GM12878 (cell line): ENCODE results near the gene MDM1. TPM values are rescaled to one million over a fixed set of nuclear protein-coding genes. Genes with fewer than 3 reads are reported as not detected.

ENCODE experiments used
- ATAC-seq: fragments of 200-7000 bp; cut with Tn5 transposase; 3 replicates; pipeline ENCODE4 v1.9.1; 2020; ENCODE audit warnings: mild to moderate bottlenecking, moderate library complexity
- BruUV-seq: library from RNA; stranded (reverse); fragments of 400-500 nt; replicated peaks from 2 replicates; lab custom pipeline; 2021; lab: Mats Ljungman, UMichigan
- CTCF ChIA-PET: fragments of 300-600 bp; sonication (Branson Sonifier 250); formaldehyde crosslinking; extraction: SDS; loops from one replicate; lab custom pipeline; 2021; ENCODE audit warnings: inconsistent platforms; lab: Yijun Ruan, JAX
- POLR2A ChIA-PET: fragments of 350-600 bp; formaldehyde crosslinking; extraction: SDS; loops from one replicate; lab custom pipeline; 2021; ENCODE audit warnings: inconsistent platforms; lab: Charles Lee
- RAD21 ChIA-PET: fragments of 300-600 bp; sonication (Branson Sonifier 250); formaldehyde crosslinking; loops from one replicate; lab custom pipeline; 2023; ENCODE audit warnings: antibody characterized with exemption; ENCODE audit not compliant: unreplicated experiment; lab: Charles Lee
- SMC1A ChIA-PET: fragments of 300-600 bp; sonication (Branson Sonifier 250); formaldehyde crosslinking; loops from one replicate; lab custom pipeline; 2023; ENCODE audit not compliant: unreplicated experiment, uncharacterized antibody; lab: Charles Lee
- DNase-seq: peaks from one replicate; pipeline ENCODE4 v3.0.0-alpha.2; 2011; ENCODE audit warnings: low read depth, low spot score
- FAIRE-seq: peaks from 3 replicates; lab custom pipeline; 2011; peaks lifted over from hg19 to GRCh38; lab: Jason Lieb, UNC
- H2AFZ ChIP-seq: 2 replicates; pipeline ENCODE4 v1.6.0; 2011; ENCODE audit warnings: low read depth, low read length, control low read depth; ENCODE audit not compliant: control insufficient read depth
- H3K27ac ChIP-seq: 2 replicates; pipeline ENCODE4 v1.5.1; 2011; ENCODE audit warnings: control low read depth; ENCODE audit not compliant: control insufficient read depth, insufficient read depth
- H3K27me3 ChIP-seq, 2 experiments: replicated peaks in 1 of 2; 2 replicates each; pipeline versions ENCODE4 v1.6.0 to v1.6.1; 2011; ENCODE audit warnings: low read length in 1 of 2; ENCODE audit not compliant: control insufficient read depth in 2 of 2, insufficient read depth in 2 of 2
- H3K36me3 ChIP-seq, 2 experiments: 2 replicates each; pipeline ENCODE4 v1.5.1; 2011; ENCODE audit warnings: low read length in 1 of 2; ENCODE audit not compliant: control insufficient read depth in 2 of 2, insufficient read depth in 2 of 2
- H3K4me1 ChIP-seq: 2 replicates; pipeline ENCODE4 v1.6.1; 2011; ENCODE audit warnings: mild to moderate bottlenecking, low read length, moderate library complexity, mixed read lengths; ENCODE audit not compliant: control insufficient read depth, insufficient read depth
- H3K4me2 ChIP-seq: 2 replicates; pipeline ENCODE4 v1.6.0; 2011; ENCODE audit warnings: control low read depth; ENCODE audit not compliant: control insufficient read depth, insufficient read depth
- H3K4me3 ChIP-seq: fragments of 200-600 bp; sonication (generic); 2 replicates; pipeline ENCODE4 v1.5.1; 2016
- H3K79me2 ChIP-seq: 2 replicates; pipeline ENCODE4 v1.6.0; 2011; ENCODE audit warnings: low read length; ENCODE audit not compliant: control insufficient read depth, insufficient read depth
- H3K9ac ChIP-seq: 2 replicates; pipeline ENCODE4 v1.8.0; 2011; ENCODE audit warnings: low read length, control low read depth, mixed read lengths; ENCODE audit not compliant: control insufficient read depth, insufficient read depth
- H3K9me3 ChIP-seq: replicated peaks from 3 replicates; pipeline ENCODE4 v1.5.1; 2011; ENCODE audit warnings: mild to moderate bottlenecking, low read length; ENCODE audit not compliant: control insufficient read depth, insufficient read depth
- H4K20me1 ChIP-seq: 2 replicates; pipeline ENCODE4 v1.6.0; 2011; ENCODE audit not compliant: control insufficient read depth, insufficient read depth
- BHLHE40 ChIP-seq, 2 experiments: fragments of 450-650 bp in 1 of 2; IDR thresholded peaks; 2 replicates each; pipeline ENCODE4 v1.6.1; 2011 to 2017; ENCODE audit warnings: low read depth in 2 of 2, borderline replicate concordance in 1 of 2, improper control_type of control experiment in 1 of 2, low read length in 1 of 2, mild to moderate bottlenecking in 1 of 2
- BMI1 ChIP-seq: fragments of 450-650 bp; IDR thresholded peaks from 2 replicates; pipeline ENCODE4 v1.6.1; 2016; ENCODE audit warnings: mild to moderate bottlenecking, moderate library complexity, borderline replicate concordance
- CBX3 ChIP-seq: fragments of 200-600 bp; sonication (generic); IDR thresholded peaks from 2 replicates; pipeline ENCODE4 v1.6.1; 2016; ENCODE audit warnings: low read depth, borderline replicate concordance
- DPF2 ChIP-seq: fragments of 450-650 bp; IDR thresholded peaks from 2 replicates; pipeline ENCODE4 v1.6.1; 2017; ENCODE audit warnings: mild to moderate bottlenecking
- GABPA ChIP-seq: IDR thresholded peaks from 2 replicates; pipeline ENCODE4 v1.6.1; 2014; ENCODE audit warnings: antibody characterized with exemption, low read depth, mild to moderate bottlenecking, inconsistent platforms
- NR2C1 ChIP-seq: fragments of 450-650 bp; IDR thresholded peaks from 2 replicates; pipeline ENCODE4 v1.6.1; 2017; ENCODE audit warnings: antibody characterized with exemption, mild to moderate bottlenecking, moderate library complexity
- SP1 ChIP-seq: IDR thresholded peaks from one replicate; pipeline ENCODE4 v1.6.1; 2011; ENCODE audit warnings: low read depth, low read length
- STAT1 ChIP-seq: fragments of 450-650 bp; conservative IDR thresholded peaks from 2 replicates; pipeline ENCODE4 v1.6.1; 2014; ENCODE audit warnings: antibody characterized with exemption, mild to moderate bottlenecking
- YBX1 ChIP-seq: fragments of 450-650 bp; IDR thresholded peaks from 2 replicates; pipeline ENCODE4 v1.6.1; 2016; ENCODE audit warnings: antibody characterized with exemption
- WGBS: methylation state at CpG from one replicate; pipeline ENCODE4 v1.1.6; 2016; ENCODE audit warnings: low lambda C conversion rate; ENCODE audit not compliant: insufficient replicate concordance, insufficient coverage; ENCODE audit errors: missing lambda C conversion rate; 5-methylcytosine and 5-hydroxymethylcytosine counted together
- in situ Hi-C: fragments of 300-500 bp; cut with MboI; formaldehyde crosslinking; loops from 9 replicates; pipeline ENCODE4 v1.14.3; 2018; ENCODE audit warnings: mixed read lengths
- intact Hi-C: fragments of 100-400 bp; cut with micrococcal nuclease; formaldehyde crosslinking; loops from one replicate; pipeline ENCODE4 v1.14.2; 2022; ENCODE audit not compliant: unreplicated experiment
- polyA plus RNA-seq, 11 experiments: library from polyadenylated mRNA; depleted of rRNA in 4 of 11; unstranded in 6 of 11; stranded (reverse) in 5 of 11; fragments of >200 nt; fragmentation: Nextera tagmentation in 4 of 11; fragmentation: Illumina TruSeq in 1 of 11; extraction: Ambion mirVana in 4 of 11; extraction: Trizol in 1 of 11; gene quantifications; 1 replicate in 1 of 11; 2 replicates in 10 of 11; pipeline versions ENCODE4 v1.2.1 to v1.2.3, GENCODE V29; 2011 to 2016; ENCODE audit warnings: inconsistent platforms in 2 of 11, missing spikeins in 2 of 11, low read depth in 1 of 11
- total RNA-seq, 4 experiments: library from RNA; depleted of rRNA in 3 of 4; stranded (reverse); fragments of >200 nt in 3 of 4; fragmentation: Illumina TruSeq in 1 of 4; extraction: Trizol in 1 of 4; gene quantifications; 2 replicates each; pipeline versions ENCODE4 v1.2.1 to v1.2.3, GENCODE V29; 2013 to 2021
- TF ChIP-seq, protein P1 (sequence below): fragments of 450-650 bp; IDR thresholded peaks from 2 replicates; pipeline ENCODE4 v1.6.1; 2017; ENCODE audit warnings: antibody characterized with exemption, mild to moderate bottlenecking, moderate library complexity
- TF ChIP-seq, protein P2 (sequence below): IDR thresholded peaks from 2 replicates; pipeline ENCODE4 v1.6.1; 2012; ENCODE audit warnings: low read depth, low read length, improper control_type of control experiment
- TF ChIP-seq, protein P3 (sequence below): IDR thresholded peaks from 2 replicates; pipeline ENCODE4 v1.6.1; 2012; ENCODE audit warnings: low read length, inconsistent platforms
- TF ChIP-seq, protein P4 (sequence below): fragments of 150-350 bp; IDR thresholded peaks from 2 replicates; pipeline ENCODE4 v1.6.1; 2016; ENCODE audit warnings: low read depth, low read length

The MDM1 gene
- total and polyA plus RNA-seq, 10 of the 15 experiments (the other 5 are each of a cell fraction or from before 2014, with no cell fraction given) = 10.1 to 25.3 (median 16.5) TPM

DNA sequence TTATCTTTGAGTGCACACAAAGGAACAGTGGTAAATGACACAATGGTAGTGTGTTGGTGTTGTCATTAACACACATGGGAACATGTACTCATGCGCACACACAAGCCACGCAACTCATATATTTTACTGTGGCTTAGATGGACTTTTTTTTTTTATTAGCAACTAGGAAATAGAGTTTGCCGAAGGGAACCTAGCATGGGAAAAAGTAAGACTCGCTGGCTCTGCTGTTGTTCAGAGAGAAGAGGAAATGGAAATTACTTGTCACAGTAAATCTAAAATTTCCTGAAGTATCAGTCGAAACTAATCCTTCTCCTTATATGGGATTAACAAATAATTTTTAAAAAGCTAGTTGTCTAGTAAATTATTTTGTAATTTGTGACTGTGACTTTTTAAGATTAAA lies 45.1 kb downstream of the MDM1 start (continued):
- TF ChIP-seq, protein P1, sequence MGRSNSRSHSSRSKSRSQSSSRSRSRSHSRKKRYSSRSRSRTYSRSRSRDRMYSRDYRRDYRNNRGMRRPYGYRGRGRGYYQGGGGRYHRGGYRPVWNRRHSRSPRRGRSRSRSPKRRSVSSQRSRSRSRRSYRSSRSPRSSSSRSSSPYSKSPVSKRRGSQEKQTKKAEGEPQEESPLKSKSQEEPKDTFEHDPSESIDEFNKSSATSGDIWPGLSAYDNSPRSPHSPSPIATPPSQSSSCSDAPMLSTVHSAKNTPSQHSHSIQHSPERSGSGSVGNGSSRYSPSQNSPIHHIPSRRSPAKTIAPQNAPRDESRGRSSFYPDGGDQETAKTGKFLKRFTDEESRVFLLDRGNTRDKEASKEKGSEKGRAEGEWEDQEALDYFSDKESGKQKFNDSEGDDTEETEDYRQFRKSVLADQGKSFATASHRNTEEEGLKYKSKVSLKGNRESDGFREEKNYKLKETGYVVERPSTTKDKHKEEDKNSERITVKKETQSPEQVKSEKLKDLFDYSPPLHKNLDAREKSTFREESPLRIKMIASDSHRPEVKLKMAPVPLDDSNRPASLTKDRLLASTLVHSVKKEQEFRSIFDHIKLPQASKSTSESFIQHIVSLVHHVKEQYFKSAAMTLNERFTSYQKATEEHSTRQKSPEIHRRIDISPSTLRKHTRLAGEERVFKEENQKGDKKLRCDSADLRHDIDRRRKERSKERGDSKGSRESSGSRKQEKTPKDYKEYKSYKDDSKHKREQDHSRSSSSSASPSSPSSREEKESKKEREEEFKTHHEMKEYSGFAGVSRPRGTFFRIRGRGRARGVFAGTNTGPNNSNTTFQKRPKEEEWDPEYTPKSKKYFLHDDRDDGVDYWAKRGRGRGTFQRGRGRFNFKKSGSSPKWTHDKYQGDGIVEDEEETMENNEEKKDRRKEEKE = no peak
- TF ChIP-seq, protein P2, sequence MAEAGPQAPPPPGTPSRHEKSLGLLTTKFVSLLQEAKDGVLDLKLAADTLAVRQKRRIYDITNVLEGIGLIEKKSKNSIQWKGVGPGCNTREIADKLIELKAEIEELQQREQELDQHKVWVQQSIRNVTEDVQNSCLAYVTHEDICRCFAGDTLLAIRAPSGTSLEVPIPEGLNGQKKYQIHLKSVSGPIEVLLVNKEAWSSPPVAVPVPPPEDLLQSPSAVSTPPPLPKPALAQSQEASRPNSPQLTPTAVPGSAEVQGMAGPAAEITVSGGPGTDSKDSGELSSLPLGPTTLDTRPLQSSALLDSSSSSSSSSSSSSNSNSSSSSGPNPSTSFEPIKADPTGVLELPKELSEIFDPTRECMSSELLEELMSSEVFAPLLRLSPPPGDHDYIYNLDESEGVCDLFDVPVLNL = no peak
- TF ChIP-seq, all 136 proteins: peak for 0

DNA sequence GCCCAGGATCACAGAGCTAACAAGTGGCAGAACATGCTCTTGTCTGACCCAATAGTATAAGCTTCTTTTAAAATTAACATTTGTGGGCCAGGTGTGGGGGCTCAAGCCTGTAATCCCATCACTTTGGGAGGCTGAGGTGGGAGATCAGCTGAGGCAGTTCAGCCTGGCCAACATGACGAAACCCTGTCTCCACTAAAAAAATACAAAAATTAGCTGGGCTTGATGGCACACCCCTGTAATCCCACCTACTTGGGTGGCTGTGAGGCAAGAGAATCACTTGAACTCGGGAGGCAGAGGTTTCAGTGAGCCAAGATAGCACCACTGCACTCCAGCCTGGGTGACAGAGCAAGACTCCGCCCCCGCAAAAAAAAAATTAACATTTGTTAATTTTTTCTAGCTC lies 45.8 kb downstream of the MDM1 start:
- FAIRE-seq (no peak), DNase-seq (no peak), ATAC-seq (no peak)
- no TSS peak for BruUV-seq
- H3K27ac ChIP-seq = no peak overlapping the region
- ChIA-PET SMC1A (interaction anchor here (0.9 to 2.4 kb wide), 7 partner anchors 9 to 50 kb away, joined by 3 to 7 read pairs (median 3); no protein-coding TSS in a partner anchor), RAD21 (no interaction called here), CTCF (interaction anchor here (1.2 to 1.6 kb wide), 3 partner anchors 10 to 63 kb away, joined by 3 to 5 read pairs (median 4); no protein-coding TSS in a partner anchor), POLR2A (no interaction called here)
- no peaks in the 10 kb centered on the region; the same call in 2 of the 3 replicates for H3K9me3 ChIP-seq
- WGBS = 76% methylated on average over 4 of the region's 4 CpGs
- H3K79me2 ChIP-seq = no peaks in the 10 kb centered on the region
- H3K4me1 ChIP-seq = peaks cover 7% of the 10 kb centered on the region
- in situ Hi-C loops = no loop called here
- H4K20me1 ChIP-seq = no peaks in the 10 kb centered on the region
- H3K27me3 ChIP-seq = no peaks in the 10 kb centered on the region
- no peak overlapping the region for H3K9ac ChIP-seq
- no peak overlapping the region for H2AFZ ChIP-seq
- intact Hi-C loops = no loop called here
- H3K36me3 ChIP-seq = no peaks in the 10 kb centered on the region
- no peak overlapping the region for H3K4me3 ChIP-seq
- no peak overlapping the region for H3K4me2 ChIP-seq
- TF ChIP-seq NR2C1 (no peak), CBX3 (no peak), BMI1 (no peak), DPF2 (no peak), SP1 (no peak), STAT1 (no peak), BHLHE40 (IDR thresholded peaks at IDR 0.05; ENCODE audit: borderline replicate concordance in 1 of 2, low read depth in 2 of 2, low read length in 1 of 2) (no peak), YBX1 (no peak), GABPA (no peak)
- TF ChIP-seq, protein P2 = no peak
- TF ChIP-seq, protein P3, sequence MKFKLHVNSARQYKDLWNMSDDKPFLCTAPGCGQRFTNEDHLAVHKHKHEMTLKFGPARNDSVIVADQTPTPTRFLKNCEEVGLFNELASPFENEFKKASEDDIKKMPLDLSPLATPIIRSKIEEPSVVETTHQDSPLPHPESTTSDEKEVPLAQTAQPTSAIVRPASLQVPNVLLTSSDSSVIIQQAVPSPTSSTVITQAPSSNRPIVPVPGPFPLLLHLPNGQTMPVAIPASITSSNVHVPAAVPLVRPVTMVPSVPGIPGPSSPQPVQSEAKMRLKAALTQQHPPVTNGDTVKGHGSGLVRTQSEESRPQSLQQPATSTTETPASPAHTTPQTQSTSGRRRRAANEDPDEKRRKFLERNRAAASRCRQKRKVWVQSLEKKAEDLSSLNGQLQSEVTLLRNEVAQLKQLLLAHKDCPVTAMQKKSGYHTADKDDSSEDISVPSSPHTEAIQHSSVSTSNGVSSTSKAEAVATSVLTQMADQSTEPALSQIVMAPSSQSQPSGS = no peak
- TF ChIP-seq, protein P4, sequence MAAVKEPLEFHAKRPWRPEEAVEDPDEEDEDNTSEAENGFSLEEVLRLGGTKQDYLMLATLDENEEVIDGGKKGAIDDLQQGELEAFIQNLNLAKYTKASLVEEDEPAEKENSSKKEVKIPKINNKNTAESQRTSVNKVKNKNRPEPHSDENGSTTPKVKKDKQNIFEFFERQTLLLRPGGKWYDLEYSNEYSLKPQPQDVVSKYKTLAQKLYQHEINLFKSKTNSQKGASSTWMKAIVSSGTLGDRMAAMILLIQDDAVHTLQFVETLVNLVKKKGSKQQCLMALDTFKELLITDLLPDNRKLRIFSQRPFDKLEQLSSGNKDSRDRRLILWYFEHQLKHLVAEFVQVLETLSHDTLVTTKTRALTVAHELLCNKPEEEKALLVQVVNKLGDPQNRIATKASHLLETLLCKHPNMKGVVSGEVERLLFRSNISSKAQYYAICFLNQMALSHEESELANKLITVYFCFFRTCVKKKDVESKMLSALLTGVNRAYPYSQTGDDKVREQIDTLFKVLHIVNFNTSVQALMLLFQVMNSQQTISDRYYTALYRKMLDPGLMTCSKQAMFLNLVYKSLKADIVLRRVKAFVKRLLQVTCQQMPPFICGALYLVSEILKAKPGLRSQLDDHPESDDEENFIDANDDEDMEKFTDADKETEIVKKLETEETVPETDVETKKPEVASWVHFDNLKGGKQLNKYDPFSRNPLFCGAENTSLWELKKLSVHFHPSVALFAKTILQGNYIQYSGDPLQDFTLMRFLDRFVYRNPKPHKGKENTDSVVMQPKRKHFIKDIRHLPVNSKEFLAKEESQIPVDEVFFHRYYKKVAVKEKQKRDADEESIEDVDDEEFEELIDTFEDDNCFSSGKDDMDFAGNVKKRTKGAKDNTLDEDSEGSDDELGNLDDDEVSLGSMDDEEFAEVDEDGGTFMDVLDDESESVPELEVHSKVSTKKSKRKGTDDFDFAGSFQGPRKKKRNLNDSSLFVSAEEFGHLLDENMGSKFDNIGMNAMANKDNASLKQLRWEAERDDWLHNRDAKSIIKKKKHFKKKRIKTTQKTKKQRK = no peak
